HG02588 (cell line): ENCODE measurements around the gene GLRA3.

Experiments
- ATAC-seq: cut with Tn5 transposase; IDR thresholded peaks from one replicate; pipeline ENCODE4 v1.9.1; 2021; ENCODE audit warnings: mild to moderate bottlenecking, moderate library complexity; ENCODE audit not compliant: unreplicated experiment

Gene GLRA3

GRCh38 chr4:174607792-174608191, 221.3 kb downstream of the GLRA3 start:
- no peak for ATAC-seq

- no peak for ATAC-seq
Observed at GRCh38 chr4:174604198-174604597, 224.8 kb downstream of the GLRA3 start.

DNA sequence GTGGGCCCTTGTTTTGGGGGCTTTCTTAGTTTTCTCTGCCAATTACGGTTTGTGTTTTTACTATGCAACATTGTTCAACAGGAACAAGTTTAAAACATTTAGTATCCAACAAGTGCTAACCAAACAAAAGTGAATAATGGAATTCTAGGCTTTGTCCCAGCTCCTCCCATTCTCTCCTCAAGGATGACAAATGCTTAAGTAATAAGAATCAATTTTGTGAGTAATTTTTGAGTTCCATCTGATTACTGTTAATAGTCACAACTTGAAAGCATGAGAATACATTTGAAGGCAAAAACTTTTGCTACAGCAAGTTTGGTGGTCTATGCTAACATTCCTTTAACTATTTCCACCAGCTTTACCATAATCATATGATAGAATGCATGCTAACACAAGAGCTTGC, 228.7 kb downstream of the GLRA3 start:
- no peak for ATAC-seq

DNA sequence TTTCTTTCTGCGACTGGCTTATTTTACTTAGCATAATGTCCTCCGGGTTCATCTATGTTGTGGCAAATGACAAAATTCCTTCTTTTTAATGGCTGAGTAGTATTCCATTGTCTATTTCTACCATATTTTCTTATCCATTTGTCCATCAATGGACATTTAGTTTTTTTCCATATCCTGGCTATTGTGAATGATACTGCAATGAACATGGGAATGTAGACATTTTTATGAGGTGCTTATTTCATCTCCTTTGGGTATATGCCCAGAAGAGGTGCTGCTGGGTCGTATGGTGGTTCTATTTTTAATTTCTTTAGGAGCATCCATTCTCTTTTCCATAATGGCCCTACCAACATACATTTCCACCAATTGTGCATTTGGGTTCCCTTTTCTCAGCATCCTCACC, 230.2 kb downstream of the GLRA3 start:
- ATAC-seq: no peak

DNA sequence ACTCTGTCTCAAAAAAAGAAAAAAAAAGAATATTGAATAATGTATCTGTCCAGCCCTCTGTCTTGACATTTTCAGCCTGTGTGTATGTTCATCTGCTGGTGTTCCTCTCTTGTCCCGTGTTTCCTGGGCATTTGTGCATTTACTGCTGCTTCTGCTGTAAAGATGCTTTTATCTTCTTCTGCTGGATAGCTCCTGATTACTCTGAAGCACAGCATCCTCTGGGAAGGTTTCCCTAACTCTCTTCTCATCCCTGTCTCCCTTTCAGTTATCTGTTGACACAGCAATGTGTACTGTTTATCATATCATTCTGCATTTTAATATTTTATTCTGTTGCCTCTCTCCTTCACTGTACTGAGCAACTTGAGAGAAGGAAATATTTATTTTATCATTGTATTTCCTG, 232.5 kb downstream of the GLRA3 start:
- no peak for ATAC-seq

DNA sequence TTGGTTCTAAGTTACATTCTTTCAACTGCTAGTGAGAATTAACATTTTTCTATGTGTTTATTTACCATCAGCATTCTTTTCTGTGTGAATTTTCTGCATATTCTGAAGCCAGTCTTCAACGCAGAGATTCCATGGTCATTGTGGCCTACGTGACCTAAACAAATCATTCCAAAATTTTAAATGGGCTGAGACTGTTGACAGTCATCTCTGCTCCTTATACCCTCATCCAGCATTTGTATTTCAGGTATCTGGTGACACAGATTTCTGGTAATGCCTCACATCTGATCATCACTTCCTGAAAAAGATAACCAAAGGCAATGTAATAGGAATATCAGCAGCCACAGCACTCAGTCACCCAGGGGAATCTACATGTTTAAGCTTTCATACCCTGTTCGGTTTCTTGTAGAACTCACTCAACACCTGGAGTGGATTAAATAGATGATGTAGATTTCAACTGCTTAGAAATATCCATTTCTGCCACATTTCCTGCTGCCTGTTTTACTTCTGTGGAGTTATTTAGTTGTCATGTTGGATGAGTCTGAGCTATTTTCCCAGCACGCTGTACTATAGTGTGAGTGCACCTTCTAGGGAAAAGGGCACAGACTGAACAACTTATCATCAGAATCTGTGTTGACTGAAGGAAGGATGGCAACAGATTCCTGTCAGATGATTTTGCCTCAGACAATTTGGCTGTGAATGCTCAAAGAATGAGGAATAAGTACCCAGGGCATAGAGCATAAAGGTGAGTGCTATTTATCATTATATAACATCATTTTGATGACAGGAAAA, 233.7 kb downstream of the GLRA3 start:
- no peak for ATAC-seq

DNA sequence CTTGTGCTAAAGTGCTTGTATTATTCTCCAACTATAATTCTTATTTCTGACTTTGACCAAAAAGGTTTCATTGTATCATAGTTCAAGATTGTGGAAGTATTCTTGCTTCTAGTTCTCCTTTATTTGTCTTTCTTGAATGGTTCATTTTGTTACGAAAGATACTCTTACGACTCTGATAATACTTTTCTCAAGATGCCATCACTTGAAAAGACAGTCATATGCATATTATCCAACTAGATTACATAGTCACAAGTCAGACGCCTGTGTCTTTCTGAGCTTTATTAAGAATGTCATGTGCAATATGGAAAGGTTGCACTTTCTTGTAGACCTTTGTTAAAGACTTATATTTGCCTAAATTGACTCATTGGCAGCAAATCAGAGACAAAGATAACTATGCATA, 235.3 kb downstream of the GLRA3 start:
- ATAC-seq: no peak

- ATAC-seq: no peak
Observed at GRCh38 chr4:174592985-174593335, 236.1 kb downstream of the GLRA3 start.

DNA sequence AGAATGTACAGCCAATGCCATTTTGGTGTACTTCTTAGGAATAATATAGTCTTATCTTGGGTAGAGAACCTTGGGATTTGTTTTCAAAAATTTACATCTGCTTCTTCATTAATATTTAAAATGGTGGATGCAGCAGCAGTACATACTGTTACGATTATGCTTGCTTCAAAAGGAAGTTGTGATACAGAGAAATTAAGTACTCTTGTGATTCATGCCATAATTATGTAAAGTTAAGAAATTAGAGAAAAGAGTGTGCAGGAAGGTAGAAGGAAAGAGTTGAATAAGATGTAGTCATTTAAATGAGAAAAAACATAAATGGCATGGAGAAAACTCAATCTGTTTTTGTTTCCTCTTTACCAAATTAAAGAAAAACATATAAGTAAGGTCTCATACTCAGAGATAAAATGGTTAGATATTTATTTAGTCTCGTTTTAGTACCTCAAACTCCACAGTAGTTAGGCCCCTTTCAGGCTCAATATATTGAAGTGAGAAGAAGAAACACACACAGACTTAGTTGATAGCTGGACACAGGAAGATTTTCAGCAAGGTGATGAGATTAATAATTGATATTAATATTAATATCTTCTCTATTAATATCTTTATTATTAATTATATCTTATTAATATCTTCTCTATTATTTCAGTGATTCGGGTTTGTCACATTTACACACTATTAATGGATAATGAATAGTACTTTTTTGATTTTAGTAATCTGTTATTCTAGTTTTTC, 236.6 kb downstream of the GLRA3 start:
- no peak for ATAC-seq

DNA sequence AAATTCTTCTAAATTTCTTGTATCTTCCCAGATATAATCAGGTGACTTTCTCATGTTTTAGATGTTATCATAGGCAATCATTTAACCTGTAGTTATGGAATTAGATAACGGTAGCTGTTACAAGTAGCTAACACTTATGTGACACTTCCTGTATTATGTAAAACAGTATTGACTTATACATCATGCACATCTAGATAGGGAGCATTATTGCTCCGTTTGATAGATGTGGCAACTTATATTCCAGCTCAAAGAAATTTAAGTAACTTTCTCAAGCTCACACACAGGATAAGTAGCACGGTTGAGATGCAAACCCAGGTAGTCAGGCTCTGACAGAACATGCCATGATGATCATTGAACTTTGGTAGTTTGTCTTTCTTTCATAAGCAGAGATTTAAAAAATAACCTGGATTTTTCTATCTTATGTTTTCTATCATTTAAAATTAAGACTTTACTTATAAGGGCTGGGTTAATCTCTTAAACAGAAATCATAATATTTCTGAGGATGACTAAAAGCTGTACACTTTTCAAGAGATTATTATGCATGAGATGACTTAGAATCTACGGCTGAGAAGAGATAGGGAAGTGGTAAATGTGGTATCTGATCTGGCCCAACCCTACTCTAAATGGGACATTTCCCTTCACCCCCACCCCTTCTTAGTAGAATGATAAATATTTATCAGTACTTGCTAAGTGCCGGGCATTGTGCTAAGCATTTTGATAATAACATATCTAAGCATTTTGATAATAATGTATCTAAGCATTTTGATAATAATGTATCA, 237.6 kb downstream of the GLRA3 start:
- ATAC-seq: peak; percentile 65

DNA sequence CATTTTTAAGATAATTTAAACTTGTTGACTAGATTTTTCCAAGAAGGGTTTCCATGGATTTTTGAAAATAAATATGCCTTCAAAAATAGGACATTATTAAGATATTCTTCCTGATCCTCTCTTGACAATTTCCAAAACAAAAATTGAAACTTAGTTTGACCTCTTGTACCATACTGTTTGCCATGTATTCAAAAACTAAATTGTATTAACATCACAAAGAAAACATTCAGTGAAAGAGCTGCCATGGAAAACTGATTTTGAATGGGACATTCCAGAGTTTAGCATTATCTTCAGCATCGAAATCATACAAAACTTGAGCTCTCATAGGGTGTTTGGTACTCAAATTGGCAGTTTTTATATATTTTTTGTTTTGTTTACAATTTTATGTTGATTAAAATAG, 238.7 kb downstream of the GLRA3 start:
- ATAC-seq: no peak
